HG03135 (cell line): ENCODE measurements around the gene RILP.

Experiments used
- ATAC-seq: cut with Tn5 transposase; IDR thresholded peaks from one replicate; pipeline ENCODE4 v1.9.1; 2021; ENCODE audit warnings: mild to moderate bottlenecking, moderate library complexity; ENCODE audit not compliant: unreplicated experiment

Gene RILP

DNA sequence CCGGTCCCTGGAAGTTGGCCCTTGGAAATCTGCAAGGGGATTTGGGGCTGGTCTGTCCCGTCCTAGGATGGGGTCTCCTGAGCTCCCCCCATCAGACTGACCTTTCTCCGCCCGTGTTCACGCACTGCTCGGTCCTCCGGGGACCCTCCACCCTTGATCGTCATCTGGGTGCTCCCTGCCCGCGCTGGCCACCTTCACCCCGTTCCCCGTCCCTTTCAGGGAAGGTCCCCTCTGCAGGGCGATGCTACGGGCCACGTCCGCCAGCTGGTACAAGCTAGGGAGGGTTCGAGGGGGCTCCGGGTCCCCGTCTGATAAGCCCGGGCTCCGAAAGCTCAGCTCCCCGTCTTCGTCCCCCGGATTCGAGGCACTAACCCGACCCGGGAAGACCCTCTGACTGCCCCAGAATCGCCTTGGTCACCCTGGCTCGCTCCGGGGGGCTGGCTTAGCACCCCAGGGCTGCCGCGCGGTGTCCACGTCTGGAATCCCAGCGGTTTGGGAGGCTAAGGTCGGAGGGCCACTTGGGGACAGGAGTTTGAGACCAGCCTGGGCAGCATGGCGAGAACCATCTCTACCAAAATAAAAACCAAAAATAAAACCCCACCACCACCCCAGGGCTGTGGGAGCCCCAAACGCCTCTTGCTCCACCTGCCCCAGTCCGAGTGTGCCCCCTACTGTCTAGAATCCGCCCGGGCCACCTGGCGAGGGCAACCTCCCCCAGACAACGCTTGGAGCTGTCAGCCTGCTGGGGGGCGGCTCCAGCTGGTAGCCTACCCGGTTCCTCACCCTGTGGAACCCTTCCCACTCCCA is 20.0 kb downstream of the RILP start:
- ATAC-seq, result no peak

DNA sequence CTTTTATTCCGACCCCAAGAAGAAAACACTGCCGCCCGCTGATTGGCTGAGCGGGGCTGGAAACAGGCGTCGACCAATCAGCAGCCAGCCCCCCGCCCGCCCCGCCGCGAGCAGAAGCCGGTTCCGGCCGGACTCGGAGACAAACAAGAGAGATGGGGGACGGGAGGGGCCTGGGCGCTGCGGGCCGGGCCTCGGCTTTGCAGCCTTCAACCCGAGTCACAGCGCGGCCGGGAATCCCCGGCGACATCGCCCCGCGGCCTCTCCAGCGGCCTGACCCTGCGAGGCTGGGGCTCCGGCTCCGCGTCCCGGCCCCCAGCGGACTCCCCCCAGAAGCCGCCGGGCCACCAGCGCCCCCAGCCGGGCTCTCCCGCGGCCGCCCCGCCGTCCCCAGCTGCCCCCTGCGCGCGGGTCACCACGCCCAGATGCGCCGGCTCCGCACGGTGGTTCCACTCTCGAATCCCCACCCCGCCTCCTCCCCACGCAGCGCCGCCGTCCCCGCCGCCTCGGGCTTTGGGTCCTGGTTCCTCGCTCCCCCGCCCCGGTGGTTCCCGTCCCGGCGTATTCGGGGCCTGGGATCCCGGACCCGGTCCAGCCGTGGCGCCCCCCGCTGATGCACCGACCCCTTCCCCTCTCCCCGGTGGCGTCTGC is 20.7 kb downstream of the RILP start:
- peak; percentile 54 for ATAC-seq

DNA sequence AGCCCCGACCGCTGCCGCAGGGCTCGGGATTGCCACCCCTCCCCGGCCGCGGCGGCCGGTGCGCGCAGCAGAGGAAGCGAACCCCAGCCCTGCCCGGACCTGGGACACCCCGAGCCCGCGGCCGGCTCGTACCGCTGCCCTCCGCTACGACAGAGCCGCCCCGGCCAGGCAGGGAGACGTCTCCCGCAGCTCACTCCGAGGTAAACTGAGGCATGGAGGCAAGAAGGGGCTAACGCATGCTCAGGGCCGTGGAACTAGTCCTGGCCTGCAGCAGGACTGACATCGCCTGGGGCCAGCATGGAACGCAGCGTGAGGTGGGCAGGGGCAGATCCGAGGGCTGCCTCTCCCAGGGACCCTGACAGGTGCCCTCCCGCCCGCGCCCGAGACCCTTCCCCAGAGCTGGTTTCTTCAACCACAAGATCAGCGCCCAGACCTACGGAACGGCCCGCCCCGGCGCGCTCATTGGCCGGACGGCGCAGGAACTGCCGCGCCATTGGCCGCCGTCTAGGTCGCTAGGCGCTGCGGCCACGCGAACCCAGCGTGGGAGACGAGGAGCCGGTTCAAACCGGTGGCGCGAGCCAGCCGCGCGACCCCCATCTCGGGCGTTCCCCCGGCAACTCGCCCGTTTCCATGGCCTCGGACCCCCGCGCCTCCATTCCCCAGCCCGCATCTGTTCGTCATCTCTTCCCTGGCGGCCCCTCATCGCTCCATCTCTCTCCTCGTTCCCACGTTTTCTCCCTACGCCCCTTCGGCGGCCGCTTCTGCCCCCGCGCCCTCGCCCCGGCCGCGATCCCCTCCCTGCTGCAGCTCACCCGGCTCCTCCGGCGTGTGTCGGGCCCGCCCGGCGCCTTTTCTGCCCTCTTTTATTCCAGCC is 21.4 kb downstream of the RILP start, which contains the start of gene SLC43A2:
Gene SLC43A2, minus strand, starts transcription at position 853 of the 874 bp plus-strand sequence. CDS start 960 bp downstream, outside the sequence.
- peak; percentile 50 for ATAC-seq

DNA sequence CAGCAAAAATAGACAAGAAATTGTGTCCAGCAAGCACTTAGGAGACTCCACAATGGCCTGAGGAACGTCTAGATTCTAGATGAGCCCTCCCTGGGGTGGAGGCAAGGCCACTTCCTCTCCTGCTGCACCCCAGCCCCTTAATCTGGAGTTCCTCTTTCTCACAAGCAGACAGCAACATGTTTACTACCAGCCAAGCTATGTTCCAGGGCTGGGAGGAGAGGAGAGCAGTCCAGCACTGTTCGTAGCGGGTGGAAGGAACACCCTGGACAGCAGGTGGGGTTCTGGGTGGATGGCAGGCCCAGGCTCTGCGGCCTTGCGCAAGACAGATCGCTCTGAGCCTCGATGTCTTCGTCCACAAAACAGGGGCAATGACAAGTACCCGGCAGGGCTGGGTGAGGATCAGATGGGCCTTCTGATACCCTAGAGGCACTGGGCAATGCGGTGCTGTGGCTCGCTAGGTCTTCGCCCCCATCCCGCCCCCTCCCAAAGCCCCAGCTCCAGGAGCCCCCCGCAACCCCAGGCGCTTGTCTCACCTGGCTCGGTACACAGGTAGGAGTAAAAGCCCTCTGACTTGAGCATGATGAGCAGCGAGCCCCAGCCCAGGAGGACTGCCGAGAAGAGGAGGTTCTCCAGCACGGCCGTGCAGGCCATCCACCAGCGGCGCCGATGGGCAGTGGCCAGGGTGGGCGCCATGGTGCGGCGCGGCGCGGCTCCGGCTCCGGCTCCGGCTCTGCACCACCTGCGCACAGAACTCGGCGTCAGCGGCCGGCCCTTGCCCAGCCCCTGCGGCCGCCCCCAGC is 22.3 kb downstream of the RILP start:
- ATAC-seq, result no peak

DNA sequence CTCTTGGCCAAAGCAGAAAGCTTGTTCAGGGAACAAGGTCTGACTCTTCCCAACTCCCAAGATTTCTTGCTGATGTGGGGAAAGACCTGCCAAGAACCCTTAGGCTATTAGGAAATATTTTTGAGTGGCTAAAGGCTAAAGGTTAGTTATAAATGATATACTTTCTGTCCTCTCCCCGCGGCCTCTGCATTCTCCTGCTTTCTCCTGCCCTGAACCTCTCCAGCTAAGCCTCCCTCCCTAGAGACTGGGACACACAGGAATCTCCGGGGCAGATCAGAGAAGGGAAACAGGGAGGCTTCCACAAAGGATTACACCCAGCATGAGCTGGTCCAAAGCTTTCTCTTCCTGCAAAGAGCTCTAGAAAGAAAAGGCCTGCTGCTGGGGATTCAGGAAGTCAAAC is 23.3 kb downstream of the RILP start:
- no peak for ATAC-seq

DNA sequence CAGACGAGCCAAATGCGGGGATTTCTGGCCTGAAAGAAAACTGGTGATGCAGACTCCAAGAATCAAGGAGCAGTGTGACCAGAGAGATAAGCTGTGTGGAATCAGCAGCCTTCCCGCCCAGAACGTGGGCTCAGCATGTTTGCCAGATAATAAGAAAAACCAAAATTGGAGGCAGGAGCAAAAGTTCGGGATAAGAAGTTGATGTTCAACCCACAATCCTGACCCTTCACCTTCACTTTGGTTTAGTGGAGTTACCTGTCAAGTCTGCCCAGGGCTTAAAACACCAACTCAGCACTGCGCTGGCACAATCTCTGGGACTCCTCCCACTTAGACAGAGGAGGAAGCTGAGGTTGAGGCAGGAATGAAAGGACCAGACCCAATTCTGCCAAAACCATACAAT is 24.1 kb downstream of the RILP start:
- ATAC-seq, result no peak

DNA sequence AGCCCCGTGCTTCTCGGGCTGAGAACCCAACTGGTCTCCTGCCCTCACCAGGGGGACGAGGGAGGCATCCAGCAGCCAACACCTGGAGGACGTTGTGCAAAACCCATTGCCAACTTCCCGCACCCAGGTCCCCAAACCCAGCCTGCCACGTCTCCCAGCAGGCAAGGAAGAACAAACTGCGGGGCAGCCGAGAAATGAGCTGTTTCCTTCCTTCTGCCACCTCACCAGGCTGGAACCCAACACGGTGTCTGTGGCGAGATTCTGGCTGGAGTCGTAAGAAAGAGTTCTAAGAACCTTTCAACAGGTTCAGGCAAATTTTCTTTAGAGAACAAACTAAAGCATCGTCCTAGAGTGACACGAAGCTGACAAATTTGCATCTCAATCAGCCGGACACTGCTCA is 24.6 kb downstream of the RILP start:
- no peak for ATAC-seq

DNA sequence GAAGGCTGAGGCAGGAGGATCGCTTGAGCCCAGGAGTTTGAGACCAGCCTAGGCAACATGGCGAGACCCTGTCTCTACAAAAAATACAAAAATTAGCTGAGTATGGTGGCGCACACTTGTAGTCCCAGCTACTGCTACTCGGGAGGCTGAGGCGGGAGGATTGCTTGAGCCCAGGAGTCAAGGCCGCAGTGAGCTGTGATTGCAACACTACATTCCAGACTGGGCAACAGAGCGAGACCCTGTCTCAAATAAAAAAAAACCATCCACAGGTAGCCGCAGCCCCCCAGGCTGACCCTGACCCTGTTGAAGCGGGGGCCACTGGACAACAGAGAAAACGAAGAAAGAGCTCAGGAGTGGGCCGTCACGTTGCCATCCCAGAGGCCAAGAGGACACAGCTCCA is 25.0 kb downstream of the RILP start:
- ATAC-seq, result no peak

DNA sequence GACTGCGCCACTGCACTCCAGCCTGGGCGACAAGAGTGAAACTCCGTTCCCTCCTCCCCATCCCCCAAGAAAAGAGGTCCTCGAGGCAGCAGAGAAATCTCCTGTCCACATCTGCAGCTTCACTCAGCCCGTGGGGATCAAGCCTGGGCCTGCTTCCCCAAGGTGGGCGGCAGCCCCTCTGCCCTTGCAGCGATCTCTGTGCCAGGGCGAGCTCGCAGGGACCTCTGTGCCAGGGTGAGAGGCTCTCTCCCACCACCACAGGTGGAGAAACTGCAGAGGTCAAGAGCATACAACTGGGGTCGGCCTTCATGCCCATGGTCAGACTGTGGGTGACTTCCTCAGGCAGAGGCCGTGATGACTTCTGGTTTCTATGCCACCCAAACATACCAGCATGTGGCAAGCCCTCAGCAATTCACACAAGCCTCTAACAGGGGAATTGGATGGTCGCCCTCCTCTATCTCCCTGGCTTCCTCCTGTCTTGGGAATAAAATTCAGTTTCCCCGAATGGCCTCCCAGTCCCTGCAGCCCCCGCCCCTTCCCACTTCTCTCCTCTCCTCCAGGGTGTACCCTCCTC is 26.5 kb downstream of the RILP start:
- ATAC-seq, result no peak

DNA sequence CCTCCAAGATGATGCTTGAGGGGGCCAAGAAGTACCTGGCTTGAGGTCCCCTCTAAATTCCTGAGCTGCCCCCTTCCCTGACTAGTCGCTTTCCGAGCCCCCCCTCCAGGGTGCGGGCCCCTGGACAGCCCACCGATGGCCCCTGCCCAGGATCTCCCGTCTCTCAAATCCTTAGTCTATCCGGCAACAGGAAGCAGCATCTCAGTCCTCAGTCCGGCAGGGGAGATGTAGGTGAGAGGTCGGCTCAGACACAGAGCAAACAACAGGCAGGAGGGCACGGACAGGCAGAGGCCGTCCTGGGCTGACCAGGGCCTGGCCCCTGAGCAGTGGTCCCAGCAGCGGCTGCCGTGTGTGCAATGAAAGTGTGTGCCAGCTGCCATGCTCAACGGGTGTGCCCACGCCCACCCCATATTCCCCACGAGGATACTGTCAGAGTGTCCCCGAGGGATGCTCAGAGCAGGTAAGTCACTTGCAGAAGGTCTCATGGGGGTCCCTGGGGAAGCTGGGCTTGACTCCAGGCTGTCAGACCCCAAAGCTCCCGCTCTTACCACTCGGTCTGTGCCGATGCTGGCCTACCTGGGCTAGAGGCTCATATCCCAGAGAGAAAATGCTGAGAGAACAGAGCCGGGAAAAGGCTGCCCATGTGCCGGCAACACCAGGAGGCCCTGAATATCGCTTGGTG is 28.3 kb downstream of the RILP start:
- no peak for ATAC-seq

DNA sequence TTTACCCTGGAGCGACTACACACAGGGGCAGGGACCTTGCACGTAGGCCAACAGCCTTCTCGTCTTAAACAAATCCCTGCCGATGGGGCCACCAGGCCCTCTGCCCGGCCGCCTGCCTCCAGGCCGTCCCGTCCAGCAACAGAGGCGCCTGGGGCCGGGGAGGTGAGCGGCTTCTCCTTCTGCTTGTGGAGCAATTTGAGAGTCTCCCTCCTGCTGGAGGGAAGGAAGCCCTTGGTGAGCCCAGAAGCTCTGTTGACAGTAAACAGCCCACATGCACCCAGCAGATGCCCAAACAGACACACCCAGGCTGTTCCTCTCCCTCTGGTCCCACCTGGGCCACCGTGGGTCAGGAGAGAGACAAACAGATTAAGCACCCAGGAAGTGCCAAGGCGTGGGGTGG is 29.2 kb downstream of the RILP start:
- ATAC-seq, result no peak

DNA sequence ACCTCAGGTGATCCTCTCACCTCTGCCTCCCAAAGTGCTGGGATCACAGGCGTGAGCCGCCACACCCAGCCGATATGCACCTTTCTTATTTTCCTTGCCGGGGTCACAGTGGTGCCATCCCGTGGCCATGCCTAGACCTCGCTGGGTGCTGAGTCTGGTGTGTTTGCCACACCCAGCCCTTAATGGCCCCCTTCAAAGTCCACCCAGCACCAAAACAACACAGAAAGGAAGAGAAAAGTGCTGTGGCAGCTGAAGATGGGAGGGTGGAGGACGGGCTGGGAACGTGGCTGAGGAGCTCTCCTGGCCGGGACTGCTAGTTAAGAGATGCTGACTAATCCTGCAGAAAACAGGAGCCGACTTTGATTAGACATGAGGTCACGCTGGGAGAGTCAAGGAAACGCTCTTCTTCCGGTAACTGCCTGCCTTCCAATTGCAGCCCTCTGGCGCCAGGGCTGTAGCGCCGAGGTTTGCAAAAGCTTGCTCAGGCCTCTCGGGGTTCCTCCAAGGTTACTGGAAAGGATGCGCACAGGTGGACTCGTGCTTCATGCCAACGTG is 32.0 kb downstream of the RILP start:
- ATAC-seq, result no peak

DNA sequence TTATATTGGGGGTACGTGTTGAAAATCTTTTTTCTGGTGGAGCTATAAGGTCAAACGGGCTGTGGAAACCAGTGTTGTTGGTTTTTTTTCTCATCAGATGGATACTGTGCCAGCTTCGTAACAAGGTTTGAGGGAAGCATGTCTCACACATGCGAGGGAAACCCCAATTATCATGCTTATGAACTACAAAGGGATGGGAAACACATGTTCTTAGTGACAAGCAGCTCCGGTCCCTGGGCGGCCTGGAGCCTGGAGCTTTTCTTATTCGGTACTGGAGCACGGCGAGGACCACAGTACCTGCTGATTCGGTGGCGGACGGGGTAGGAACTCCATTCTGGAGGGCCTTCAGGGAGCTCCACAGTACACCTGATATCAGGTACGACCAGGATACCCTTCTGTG is 33.6 kb downstream of the RILP start:
- no peak for ATAC-seq

DNA sequence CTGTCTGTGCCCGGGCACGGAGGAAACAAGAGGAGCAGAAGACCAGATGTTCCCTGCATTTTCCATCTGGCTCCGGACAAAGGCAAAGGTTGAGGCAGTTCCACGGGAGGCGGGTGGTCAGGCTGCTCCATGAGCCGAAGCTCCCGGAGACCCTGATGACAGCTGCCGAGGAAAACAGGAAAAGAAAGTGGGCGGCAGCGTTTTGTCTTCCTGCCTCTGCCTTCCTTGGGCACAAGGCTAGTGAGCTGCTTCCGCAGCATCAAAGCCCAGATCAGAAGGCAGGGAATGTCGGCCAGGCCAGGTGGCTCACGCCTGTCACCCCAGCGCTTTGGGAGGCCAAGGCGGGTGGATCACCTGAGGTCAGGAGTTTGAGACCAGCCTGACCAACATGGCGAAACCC is 37.3 kb downstream of the RILP start:
- ATAC-seq, result no peak

DNA sequence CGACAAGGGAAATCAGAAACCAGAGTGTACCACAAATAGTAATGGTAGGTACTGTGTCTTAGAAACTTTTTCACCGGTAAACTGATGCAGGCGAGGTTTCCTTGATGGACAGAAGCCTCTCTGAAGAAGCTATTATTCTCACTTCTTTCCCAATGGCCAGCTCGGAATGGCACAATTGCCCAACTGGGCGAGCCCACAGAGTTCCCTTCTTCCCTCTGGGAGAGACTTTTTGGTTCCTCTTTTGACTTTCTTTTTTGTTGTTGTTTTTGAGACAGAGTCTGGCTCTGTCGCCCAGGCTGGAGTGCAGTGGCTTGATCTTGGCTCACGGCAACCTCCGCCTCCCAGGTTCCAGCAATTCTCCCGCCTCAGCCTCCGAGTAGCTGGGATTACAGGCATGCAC is 38.0 kb downstream of the RILP start:
- ATAC-seq, result no peak

DNA sequence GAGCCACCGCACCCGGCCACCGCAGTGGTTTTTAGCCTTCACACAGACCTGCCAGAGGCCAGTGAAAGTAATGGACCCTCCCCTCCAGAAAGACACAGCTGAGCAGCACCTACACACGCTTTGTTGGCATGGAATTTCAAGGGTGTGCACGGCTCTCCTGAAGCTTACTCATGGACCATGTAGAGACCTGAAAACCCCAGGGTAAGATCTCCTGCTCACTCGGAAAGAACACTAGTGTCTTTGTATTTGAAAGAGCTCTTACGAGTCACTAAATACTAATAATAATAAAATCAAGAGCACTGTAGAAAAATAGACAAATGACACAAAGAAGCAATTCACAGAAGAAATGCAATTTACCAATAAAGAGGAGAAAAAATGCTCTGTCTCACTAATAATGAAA is 41.0 kb downstream of the RILP start:
- no peak for ATAC-seq

DNA sequence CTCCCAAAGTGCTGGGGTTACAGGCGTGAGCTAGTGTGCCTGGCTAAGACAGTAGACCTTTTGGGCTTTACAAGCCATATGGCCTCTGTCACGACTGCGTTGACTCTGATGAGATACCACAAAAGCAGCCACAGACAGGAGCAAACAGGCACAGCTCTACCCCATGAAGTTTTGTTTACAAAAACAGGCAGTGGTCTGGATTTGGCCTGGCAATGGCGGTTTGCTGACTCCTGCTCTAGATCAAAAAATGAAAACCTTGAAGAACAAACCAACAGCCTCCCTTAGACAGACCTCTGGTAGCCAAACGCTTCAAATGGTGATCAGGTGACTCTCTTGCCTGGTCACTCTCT is 41.7 kb downstream of the RILP start:
- no peak for ATAC-seq

DNA sequence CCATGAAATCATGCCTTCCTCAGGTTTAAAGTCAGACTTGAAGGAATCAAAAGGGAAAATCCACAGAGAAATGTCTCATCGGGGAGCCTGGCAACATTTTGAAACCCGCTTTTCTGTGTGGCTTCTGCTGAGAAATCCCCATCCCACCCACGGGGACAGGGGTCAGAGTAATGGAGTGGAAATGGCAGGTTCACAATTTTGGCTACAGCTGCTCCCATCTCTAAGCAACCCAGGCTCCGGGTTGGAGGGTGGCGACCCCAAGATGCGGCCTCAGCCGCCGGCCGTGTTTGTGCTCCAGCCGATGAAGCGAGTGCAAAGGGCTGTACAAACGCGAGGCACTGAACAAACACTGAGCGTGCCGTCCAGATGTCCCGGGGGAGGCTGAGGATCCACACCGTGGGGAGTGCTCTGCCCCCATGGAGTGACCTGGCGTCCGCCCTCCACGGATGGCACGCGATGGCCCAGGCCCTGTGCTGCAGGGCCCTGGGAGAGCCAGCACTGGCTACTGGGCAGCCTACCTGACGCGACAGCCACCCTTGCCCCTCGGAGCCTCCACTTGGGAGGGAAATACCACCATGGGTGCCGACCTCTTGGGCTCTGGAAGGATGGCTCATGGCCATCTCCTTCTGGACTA is 43.2 kb downstream of the RILP start:
- no peak for ATAC-seq

DNA sequence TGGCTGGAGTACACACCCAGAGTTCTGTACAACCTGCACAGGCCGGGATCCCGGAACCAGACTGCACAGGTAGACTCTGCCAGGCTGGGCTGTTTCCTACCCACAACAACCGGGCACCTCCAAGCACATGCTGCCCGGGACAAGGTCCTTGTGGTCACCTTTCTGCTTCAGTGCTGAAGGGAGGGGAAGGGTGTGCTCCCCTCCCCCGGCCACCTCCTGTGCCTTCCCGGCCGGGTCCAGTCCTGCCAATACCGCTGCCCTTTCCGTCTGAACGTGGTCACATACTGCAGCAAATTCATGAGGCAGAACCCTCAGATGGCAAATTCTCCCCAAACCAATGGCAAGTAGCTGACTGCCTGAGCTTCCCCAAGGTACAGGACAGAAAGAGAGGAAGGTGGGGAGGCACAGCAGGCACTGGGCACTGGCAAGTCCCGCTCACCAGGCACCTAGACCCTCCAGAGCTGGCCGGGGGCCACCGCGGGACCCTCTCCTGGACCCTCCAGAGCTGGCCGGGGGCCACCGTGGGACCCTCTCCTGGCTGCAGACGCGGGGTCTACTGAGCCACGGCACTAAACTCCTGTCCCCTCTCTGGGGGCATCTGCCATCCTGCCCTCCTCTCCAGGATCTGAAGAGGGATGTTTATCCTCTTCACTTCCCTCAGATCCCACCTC is 43.9 kb downstream of the RILP start:
- no peak for ATAC-seq
